Parathyroid adenoma (tissue), 2 donors: ENCODE measurements around the gene NPEPL1.
"Not testable (repeated sequence)": the region's sequence is repeated elsewhere in the genome, so short reads cannot be mapped to it uniquely, and the experiment has no call there.

Experiments
- H2AFZ ChIP-seq: fragments of 300-600 bp; sonication (generic); one replicate; pipeline ENCODE4 v1.7.0; 2017; ENCODE audit warnings: antibody characterized with exemption, mild to moderate bottlenecking
- H3K27ac ChIP-seq: fragments of 300-600 bp; sonication (generic); one replicate; pipeline ENCODE4 v1.7.0; 2017
- H3K27me3 ChIP-seq: fragments of 300-600 bp; sonication (generic); one replicate; pipeline ENCODE4 v1.7.0; 2017; ENCODE audit warnings: low read length; ENCODE audit not compliant: control insufficient read depth, insufficient read depth
- H3K36me3 ChIP-seq: fragments of 300-600 bp; sonication (generic); one replicate; pipeline ENCODE4 v1.7.0; 2017; ENCODE audit warnings: low read length; ENCODE audit not compliant: control insufficient read depth, insufficient read depth
- H3K4me1 ChIP-seq: fragments of 300-600 bp; sonication (generic); one replicate; pipeline ENCODE4 v1.7.0; 2017; ENCODE audit warnings: control low read depth
- H3K4me2 ChIP-seq: fragments of 300-600 bp; sonication (generic); one replicate; pipeline ENCODE4 v1.7.0; 2017; ENCODE audit warnings: low read length
- H3K4me3 ChIP-seq: fragments of 300-600 bp; sonication (generic); one replicate; pipeline ENCODE4 v1.7.0; 2017; ENCODE audit warnings: low read depth, low read length
- H3K79me2 ChIP-seq: fragments of 300-600 bp; sonication (generic); one replicate; pipeline ENCODE4 v1.7.0; 2017; ENCODE audit warnings: control low read depth
- H3K9ac ChIP-seq: fragments of 300-600 bp; sonication (generic); one replicate; pipeline ENCODE4 v1.7.0; 2017; ENCODE audit warnings: mild to moderate bottlenecking
- H3K9me3 ChIP-seq: fragments of 300-600 bp; sonication (generic); one replicate; pipeline ENCODE4 v1.7.0; 2017; ENCODE audit warnings: low read length; ENCODE audit not compliant: control insufficient read depth
- CTCF ChIP-seq: fragments of 300-600 bp; sonication (generic); IDR thresholded peaks from one replicate; pipeline ENCODE4 v1.7.0; 2017; ENCODE audit warnings: antibody characterized with exemption, mild to moderate bottlenecking
- donor health status: primary hyperparathyroidism.

Gene NPEPL1

GRCh38 chr20:58647162-58647795, 45.3 kb upstream of the NPEPL1 start:
- no peaks in the 10 kb centered on the region for H3K9me3 ChIP-seq
- peaks cover 9% of the 10 kb centered on the region for H3K79me2 ChIP-seq
- no peaks in the 10 kb centered on the region for H3K36me3 ChIP-seq
- H2AFZ ChIP-seq: no peak overlapping the region
- no peak overlapping the region for H3K4me2 ChIP-seq
- no peak for TF ChIP-seq CTCF
- no peak overlapping the region for H3K27ac ChIP-seq
- H3K9ac ChIP-seq: no peak overlapping the region
- H3K27me3 ChIP-seq: no peaks in the 10 kb centered on the region
- no peaks in the 10 kb centered on the region for H3K4me1 ChIP-seq
- no peak overlapping the region for H3K4me3 ChIP-seq

GRCh38 chr20:58647796-58648501, 44.7 kb upstream of the NPEPL1 start:
- Histone ChIP-seq H3K4me3 (no peak overlapping the region), H3K27ac (no peak overlapping the region), H3K9me3 (no peaks in the 10 kb centered on the region), H3K4me1 (peaks cover 1% of the 10 kb centered on the region), H3K27me3 (no peaks in the 10 kb centered on the region), H3K9ac (no peak overlapping the region), H2AFZ (no peak overlapping the region), H3K36me3 (no peaks in the 10 kb centered on the region), H3K79me2 (peaks cover 15% of the 10 kb centered on the region), H3K4me2 (no peak overlapping the region)
- TF ChIP-seq CTCF: no peak

GRCh38 chr20:58648502-58648825, 44.1 kb upstream of the NPEPL1 start:
- not testable (repeated sequence) for H2AFZ ChIP-seq, H3K9ac ChIP-seq, H3K27me3 ChIP-seq, H3K4me3 ChIP-seq, H3K36me3 ChIP-seq, H3K27ac ChIP-seq, H3K4me1 ChIP-seq, H3K9me3 ChIP-seq, H3K4me2 ChIP-seq
- H3K79me2 ChIP-seq: peaks cover 19% of the 10 kb centered on the region

- Histone ChIP-seq H3K9me3 (no peaks in the 10 kb centered on the region), H3K36me3 (no peaks in the 10 kb centered on the region), H3K4me1 (peaks cover 6% of the 10 kb centered on the region), H2AFZ (peak overlapping the region; percentile 98), H3K4me3 (no peak overlapping the region), H3K27me3 (no peaks in the 10 kb centered on the region), H3K79me2 (peaks cover 19% of the 10 kb centered on the region), H3K27ac (no peak overlapping the region), H3K9ac (no peak overlapping the region), H3K4me2 (peak overlapping the region; percentile 14)
- no peak for TF ChIP-seq CTCF
Observed at GRCh38 chr20:58649288-58650180, 43.1 kb upstream of the NPEPL1 start.

- Histone ChIP-seq H3K79me2 (peaks cover 21% of the 10 kb centered on the region), H3K27ac (peak overlapping the region; percentile 89), H3K4me2 (peak overlapping the region; percentile 98), H2AFZ (peak overlapping the region; percentile 98), H3K36me3 (no peaks in the 10 kb centered on the region), H3K9me3 (no peaks in the 10 kb centered on the region), H3K9ac (no peak overlapping the region), H3K4me1 (peaks cover 6% of the 10 kb centered on the region), H3K4me3 (peak overlapping the region; percentile 85), H3K27me3 (no peaks in the 10 kb centered on the region)
- no peak for TF ChIP-seq CTCF
Observed at GRCh38 chr20:58650181-58650775, 42.3 kb upstream of the NPEPL1 start.
